Heart left ventricle (tissue), 13 donors: Measurements from ENCODE around the gene RNU5B-1.

Experiments used
- CTCF ChIP-seq, 12 donors: fragments of 200-600 bp; sonication (generic) in 4 of 12; IDR thresholded peaks; one replicate each; pipeline versions ENCODE4 v1.5.0 to v1.8.0; 2018 to 2022; ENCODE audit warnings: antibody characterized with exemption in 12 of 12, mild to moderate bottlenecking in 5 of 12
- POLR2A ChIP-seq, 2 donors: fragments of 450-650 bp; IDR thresholded peaks; one replicate each; pipeline ENCODE4 v1.6.1; 2017; ENCODE audit warnings: antibody characterized with exemption in 2 of 2, mild to moderate bottlenecking in 2 of 2, moderate library complexity in 2 of 2
- donor health status: ischemic (EF 13 %, LVEDD 7.1; RV severe dilation, severe dysfunction).
- donor health status: DM: no; HTN: yes; CAD: no.
- donor health status: DM: no; HTN: no; CAD: no.
- donor health status: ischemic (EF 25% LVEDD 6.9; RV normal size, moderate dysfunction).
- donor health status: ischemic (EF 25% LVEDD 5.7; RV mildly dilated, moderate dysfunction).
- donor health status: ischemic (EF 35%, LVEDD 5.7; RV mildly dilated, moderate dysfunction).
- donor health status: nonischemic (EF 11% LVEDD 7.7; RV severe dilation, severe dysfunction).
- donor health status: DM: yes; HTN: yes; CAD: no.
- donor health status: PGD.
- donor health status: ischemic (EF 29% LVEDD 5.4; RV normal size, mild dysfunction).
- donor health status: nonischemic (EF 23%, LVEDD 6.1; RV moderate dilation, normal function).

DNA sequence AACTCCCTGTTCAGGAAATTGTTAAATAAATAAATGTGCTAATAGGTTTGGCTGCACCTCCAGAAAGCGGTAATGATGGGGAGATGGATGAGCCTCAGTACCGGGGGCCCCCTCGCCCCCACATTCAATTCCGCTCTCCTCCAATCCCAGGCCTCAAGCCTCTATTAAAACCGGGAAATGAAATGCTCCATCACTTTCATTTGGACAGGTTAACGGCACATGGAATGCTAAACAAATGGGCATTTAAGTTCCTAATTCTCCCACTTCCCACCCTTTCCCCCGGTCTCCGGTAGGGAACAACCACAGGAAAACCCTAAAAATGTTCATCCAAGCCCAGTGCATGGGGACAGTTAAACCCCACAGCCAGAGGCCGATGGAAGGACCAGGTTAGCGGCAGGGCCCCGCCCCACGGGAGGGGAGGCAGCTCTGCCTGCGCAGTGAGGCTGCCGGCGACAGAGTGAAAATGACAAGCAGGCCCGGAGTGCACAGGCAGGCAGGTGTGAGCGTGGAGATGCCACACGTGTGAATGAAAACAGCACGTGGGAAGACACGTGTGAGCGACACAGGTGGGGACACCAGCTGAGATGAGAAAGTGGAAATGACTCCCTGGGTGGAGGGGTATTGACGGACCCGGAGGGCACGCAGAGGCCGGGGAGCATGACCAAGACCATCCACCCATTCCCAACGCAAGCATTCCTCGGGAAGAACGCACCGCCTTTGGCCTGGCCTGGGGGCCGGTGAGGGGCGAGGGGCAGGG lies 28.1 kb downstream of the RNU5B-1 start:
- TF ChIP-seq CTCF (IDR thresholded peaks at IDR 0.05) (no peak), POLR2A (IDR thresholded peaks at IDR 0.05) (no peak)
